ENCODE measurements around the gene SCNN1A. TPM values are rescaled to one million over a fixed set of nuclear protein-coding genes. Genes with fewer than 3 reads are reported as not detected.

The SCNN1A gene
- total RNA-seq, 2 experiments from 2014 or later = 0.17 to 0.26 TPM

DNA sequence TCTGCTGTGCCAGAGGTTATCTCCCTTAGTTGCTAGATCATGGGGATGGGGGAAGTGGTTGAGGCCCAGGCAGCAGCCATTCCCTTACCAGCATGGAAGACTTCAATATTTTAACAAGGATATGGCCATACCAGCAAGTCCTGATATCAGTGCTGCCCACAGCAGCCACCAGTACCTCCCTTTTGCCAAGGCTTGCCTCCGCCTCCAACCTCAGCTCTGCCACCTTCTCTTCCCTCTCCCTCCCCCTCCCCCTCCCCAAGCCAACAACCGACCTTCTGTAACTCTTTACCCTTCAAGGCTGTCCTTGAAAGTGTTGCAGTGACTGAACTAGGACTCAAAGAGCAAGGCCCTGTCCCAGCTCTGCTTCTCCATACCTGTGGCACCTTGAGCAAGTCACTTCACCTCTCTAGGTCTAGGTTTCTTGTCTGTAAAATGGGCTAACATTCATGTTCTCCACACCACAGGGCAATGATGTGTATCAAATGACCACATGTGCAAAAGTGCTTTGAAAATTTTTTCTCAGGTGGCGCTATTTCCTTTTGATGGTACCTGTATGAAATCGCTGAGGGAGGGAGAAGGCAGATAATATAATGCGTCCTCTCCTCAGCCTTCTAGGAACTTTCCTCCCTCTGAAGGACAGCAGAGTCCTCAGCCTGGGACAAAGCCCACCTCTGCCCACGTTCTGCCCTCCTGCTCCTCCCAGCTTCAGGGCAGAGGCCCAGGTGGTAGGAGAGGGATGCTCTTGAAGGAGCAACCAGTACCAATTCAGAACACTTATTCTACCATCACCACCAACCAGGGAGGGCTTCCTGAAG lies 50.2 kb downstream of the SCNN1A start:
- ChIA-PET POLR2A (no interaction called here), CTCF (interaction anchor here (1.0 to 1.8 kb wide), 2 partner anchors 27 to 38 kb away, joined by 3 to 7 read pairs; no protein-coding TSS in a partner anchor)
- intact Hi-C loops (cut with micrococcal nuclease) = no loop called here
- no peak overlapping the region for H3K4me3 Mint-ChIP-seq
- H3K27ac Mint-ChIP-seq = peak overlapping the region; percentile 33
- H3K36me3 Mint-ChIP-seq = peaks cover 5% of the 10 kb centered on the region
- H3K9me3 Mint-ChIP-seq = no peaks in the 10 kb centered on the region
- H3K27me3 Mint-ChIP-seq = no peaks in the 10 kb centered on the region
- DNase-seq = no peak
- H3K4me1 Mint-ChIP-seq (ENCODE audit: low read depth) = peaks cover 31% of the 10 kb centered on the region

DNA sequence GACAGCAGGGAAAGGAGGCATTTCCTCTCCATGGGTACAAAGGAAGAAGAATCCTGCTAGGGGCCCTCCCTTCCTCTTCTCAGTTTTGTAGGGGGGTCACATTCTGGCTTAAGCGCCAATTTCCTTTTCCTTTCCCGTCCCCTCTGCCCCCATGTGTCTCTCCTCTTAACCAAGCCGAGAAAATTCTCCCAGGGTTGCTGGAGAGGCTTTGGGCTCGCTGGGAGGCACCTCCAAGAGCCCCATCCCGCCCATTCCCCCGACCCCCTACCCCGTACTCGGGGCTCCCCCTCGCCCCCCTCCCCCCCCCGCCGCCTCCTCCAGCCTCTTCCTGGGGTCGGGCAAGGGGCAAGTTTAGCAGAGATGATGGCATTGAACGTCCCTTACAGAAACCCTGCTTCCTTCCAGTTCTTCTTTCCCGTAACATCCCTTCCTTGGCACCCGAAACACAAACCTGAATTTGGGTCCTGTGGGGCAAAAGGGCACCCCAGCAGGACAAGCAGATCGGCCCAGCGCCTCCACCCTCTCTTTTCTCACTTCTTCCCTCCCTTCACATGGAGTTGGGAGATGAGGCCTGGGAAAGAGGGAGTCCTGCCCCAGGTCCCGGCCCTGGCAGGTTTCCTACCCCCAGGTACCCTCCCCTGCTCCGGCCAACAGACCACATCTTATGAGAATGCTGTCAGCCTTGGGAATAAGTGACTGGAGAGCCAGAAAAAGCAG lies 51.2 kb downstream of the SCNN1A start:
- Mint-ChIP-seq H3K27me3 (no peaks in the 10 kb centered on the region), H3K4me3 (peak overlapping the region; percentile 63), H3K27ac (peak overlapping the region; percentile 88), H3K4me1 (ENCODE audit: low read depth) (peaks cover 31% of the 10 kb centered on the region), H3K36me3 (no peaks in the 10 kb centered on the region), H3K9me3 (no peaks in the 10 kb centered on the region)
- DNase-seq = no peak
- ChIA-PET CTCF (interaction anchor here (0.6 to 1.9 kb wide), 15 partner anchors 11 to 252 kb away, joined by 3 to 26 read pairs (median 4); partner anchors contain the start of gene VAMP1), POLR2A (interaction anchor here (1.2 kb wide), 1 partner anchor 209 kb away, joined by 3 read pairs; no protein-coding TSS in a partner anchor)
- intact Hi-C loops (cut with micrococcal nuclease) = loop anchor here (1.0 kb wide), 2 partner anchors 11 to 43 kb away; no protein-coding TSS in a partner anchor

DNA sequence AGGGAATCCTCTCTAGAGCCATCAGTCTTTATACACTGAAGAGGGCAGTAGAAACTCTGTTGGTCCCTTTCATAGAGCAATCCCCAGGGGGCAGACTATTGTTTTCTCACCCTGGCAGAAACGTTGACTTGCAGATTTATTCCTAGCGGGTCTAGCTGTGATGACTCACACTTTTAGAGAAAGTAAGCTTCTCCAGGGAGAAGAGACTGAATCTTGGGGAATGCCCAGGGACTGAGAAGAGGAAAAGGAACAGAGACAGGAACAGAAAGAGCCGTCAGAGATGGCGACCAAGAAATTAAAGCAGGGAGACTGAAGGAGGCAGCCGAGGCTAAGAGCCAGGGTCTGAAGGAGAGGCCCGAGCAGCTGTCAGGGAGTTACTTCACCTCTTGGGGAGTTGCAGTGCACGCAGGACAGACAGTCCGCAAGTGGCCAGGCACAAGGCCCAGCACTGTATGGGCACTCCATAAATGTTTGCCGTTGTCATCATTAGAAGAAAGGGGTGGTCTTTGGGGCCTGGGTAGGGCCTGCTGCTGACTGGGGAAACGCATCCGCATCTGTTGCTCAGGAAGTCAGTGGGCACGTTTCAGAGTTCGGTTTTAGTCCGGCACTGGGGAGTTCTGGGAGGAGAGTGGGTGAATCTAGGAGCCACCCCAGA lies 51.9 kb downstream of the SCNN1A start:
- intact Hi-C loops (cut with micrococcal nuclease) = loop anchor here (1.0 kb wide), 2 partner anchors 12 to 44 kb away; no protein-coding TSS in a partner anchor
- peak overlapping the region; percentile 88 for H3K27ac Mint-ChIP-seq
- H3K4me1 Mint-ChIP-seq (ENCODE audit: low read depth) = peaks cover 34% of the 10 kb centered on the region
- CTCF ChIA-PET = interaction anchor here (0.6 to 1.9 kb wide), 19 partner anchors 8 to 252 kb away, joined by 3 to 26 read pairs (median 5); partner anchors contain the start of gene VAMP1
- no peaks in the 10 kb centered on the region for H3K27me3 Mint-ChIP-seq
- no peaks in the 10 kb centered on the region for H3K36me3 Mint-ChIP-seq
- DNase-seq = peak; percentile 58
- POLR2A ChIA-PET = interaction anchor here (0.6 to 1.2 kb wide), 5 partner anchors 9 to 1395 kb away, joined by 3 read pairs; no protein-coding TSS in a partner anchor
- H3K9me3 Mint-ChIP-seq = no peaks in the 10 kb centered on the region
- peak overlapping the region; percentile 63 for H3K4me3 Mint-ChIP-seq

DNA sequence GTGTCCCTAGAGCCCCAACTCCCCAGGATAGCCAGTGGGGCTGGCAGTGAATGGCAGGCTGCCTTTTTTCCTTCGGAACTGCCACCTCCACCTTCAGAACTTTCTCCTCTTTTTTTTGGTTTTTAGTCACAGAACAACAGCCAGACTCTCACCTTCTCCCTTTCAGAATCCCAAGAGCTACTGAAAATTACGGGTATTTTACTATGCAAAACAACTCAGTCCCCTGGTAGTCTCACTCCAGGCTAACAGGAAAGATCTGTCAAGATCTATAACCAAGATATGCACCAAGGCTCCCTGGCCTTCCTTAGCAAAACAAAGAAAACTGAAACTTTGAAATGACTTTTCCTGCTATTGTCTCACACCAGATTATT lies 52.4 kb downstream of the SCNN1A start:
- H3K4me1 Mint-ChIP-seq (ENCODE audit: low read depth) = peaks cover 40% of the 10 kb centered on the region

DNA sequence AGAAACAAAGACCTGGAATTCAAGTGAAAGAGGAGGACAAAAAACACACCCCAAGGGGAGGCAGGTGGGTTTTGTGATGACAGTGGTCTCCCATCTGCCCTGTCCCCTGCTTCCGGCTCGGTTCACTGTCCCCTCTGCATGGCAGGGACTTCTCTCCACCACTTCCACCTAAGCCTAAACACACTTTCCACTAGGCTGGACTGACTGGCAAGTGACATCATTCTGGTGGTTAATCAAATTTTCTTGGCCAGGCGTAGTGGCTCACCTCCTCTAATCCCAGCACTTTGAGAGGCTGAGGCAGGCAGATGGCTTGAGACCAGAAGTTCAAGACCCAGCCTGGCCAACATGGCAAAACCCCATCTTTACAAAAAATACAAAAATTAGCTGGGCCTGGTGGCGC lies 53.0 kb downstream of the SCNN1A start:
- H3K4me3 Mint-ChIP-seq = no peak overlapping the region
- no peaks in the 10 kb centered on the region for H3K36me3 Mint-ChIP-seq
- H3K27ac Mint-ChIP-seq = no peak overlapping the region
- CTCF ChIA-PET = interaction anchor here (1.2 to 1.9 kb wide), 11 partner anchors 9 to 143 kb away, joined by 3 to 26 read pairs (median 9); no protein-coding TSS in a partner anchor
- H3K27me3 Mint-ChIP-seq = no peaks in the 10 kb centered on the region
- no peaks in the 10 kb centered on the region for H3K9me3 Mint-ChIP-seq
- intact Hi-C loops (cut with micrococcal nuclease) = no loop called here
- no peak for DNase-seq
- peaks cover 43% of the 10 kb centered on the region for H3K4me1 Mint-ChIP-seq (ENCODE audit: low read depth)
- POLR2A ChIA-PET = interaction anchor here (1.0 kb wide), 1 partner anchor 10 kb away, joined by 3 read pairs; no protein-coding TSS in a partner anchor

More for the DNA sequence above, 52.4 kb downstream of the SCNN1A start:
- CTCF ChIA-PET = interaction anchor here (0.8 to 1.9 kb wide), 16 partner anchors 8 to 148 kb away, joined by 3 to 26 read pairs (median 7); partner anchors contain the start of gene VAMP1
- intact Hi-C loops (cut with micrococcal nuclease) = loop anchor here (1.0 kb wide), 2 partner anchors 12 to 44 kb away; no protein-coding TSS in a partner anchor
- POLR2A ChIA-PET = interaction anchor here (0.6 to 1.2 kb wide), 4 partner anchors 10 to 1394 kb away, joined by 3 read pairs; no protein-coding TSS in a partner anchor
- no peak for DNase-seq
- H3K9me3 Mint-ChIP-seq = no peaks in the 10 kb centered on the region
- H3K27ac Mint-ChIP-seq = peak overlapping the region; percentile 88
- H3K4me3 Mint-ChIP-seq = no peak overlapping the region
- H3K27me3 Mint-ChIP-seq = no peaks in the 10 kb centered on the region
- H3K36me3 Mint-ChIP-seq = no peaks in the 10 kb centered on the region

DNA sequence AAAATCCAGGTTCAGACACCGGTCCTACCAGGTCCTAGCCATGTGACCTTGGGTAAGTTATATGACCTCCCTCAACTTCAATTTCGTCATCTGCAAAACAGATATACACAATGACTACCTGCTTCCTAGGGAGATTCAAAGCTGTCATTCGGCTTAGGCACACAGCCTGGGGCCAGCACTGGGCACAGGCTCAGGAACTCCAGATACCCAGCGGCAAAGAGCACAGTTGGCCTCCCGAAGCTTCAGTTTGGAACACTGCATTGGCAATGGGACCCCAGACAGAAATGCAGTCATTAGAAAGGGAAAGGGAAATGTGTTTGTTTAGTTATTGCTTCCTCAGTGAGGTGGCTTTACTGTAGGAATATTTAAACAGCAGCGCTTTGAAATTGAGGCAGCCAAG lies 53.5 kb downstream of the SCNN1A start:
- Mint-ChIP-seq H3K4me3 (no peak overlapping the region), H3K4me1 (ENCODE audit: low read depth) (peaks cover 43% of the 10 kb centered on the region), H3K36me3 (no peaks in the 10 kb centered on the region), H3K9me3 (no peaks in the 10 kb centered on the region), H3K27ac (no peak overlapping the region), H3K27me3 (no peaks in the 10 kb centered on the region)
- no peak for DNase-seq
- intact Hi-C loops (cut with micrococcal nuclease) = no loop called here
- CTCF ChIA-PET = interaction anchor here (1.7 kb wide), 1 partner anchor 10 kb away, joined by 9 read pairs; no protein-coding TSS in a partner anchor
- POLR2A ChIA-PET = no interaction called here

DNA sequence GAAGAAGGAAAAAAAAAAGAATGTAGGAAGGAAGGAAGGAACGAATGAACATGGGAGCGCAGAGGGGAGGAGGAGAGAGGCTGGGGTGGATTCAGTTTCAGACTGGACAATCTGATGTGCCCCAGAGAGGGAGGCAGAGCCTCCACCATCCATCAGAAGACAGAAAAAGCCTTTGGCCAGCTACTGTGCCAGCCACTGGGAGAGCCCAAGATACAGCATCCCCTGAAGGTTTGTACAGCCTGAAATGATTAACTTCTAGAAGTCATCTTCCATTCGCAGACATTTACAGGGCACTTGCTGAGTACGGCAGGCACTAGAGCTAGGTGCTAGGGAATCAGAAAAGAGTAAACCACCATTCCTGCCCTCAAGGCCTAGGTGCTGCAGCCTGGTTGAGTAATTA lies 55.9 kb downstream of the SCNN1A start:
- DNase-seq = no peak
- Mint-ChIP-seq H3K4me3 (no peak overlapping the region), H3K27me3 (no peaks in the 10 kb centered on the region), H3K4me1 (ENCODE audit: low read depth) (peaks cover 32% of the 10 kb centered on the region), H3K27ac (no peak overlapping the region), H3K9me3 (no peaks in the 10 kb centered on the region), H3K36me3 (no peaks in the 10 kb centered on the region)
- CTCF ChIA-PET = interaction anchor here (0.7 to 1.4 kb wide), 2 partner anchors 12 to 45 kb away, joined by 3 read pairs; no protein-coding TSS in a partner anchor
- intact Hi-C loops (cut with micrococcal nuclease) = no loop called here
- POLR2A ChIA-PET = no interaction called here

DNA sequence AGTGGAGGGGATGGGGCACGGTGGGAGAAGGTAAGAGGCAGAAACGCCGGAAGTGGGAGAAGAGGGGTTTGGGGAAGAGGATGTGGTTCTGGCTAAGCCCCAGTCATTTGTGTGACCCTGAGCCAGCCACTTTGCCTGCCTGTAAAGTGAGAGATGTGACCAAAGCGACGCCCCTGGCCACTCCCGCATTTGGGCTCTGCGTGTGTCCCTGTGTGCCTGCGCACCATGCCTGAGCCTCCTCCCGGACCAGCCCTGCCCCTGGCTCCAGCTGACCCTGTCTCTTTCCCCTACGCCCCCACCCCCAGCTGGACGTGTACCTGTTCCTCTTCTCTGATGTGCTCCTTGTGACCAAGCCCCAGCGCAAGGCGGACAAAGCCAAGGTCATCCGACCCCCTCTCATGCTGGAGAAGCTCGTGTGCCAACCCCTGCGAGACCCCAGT lies 56.9 kb downstream of the SCNN1A start:
- no peak overlapping the region for H3K27ac Mint-ChIP-seq
- H3K4me3 Mint-ChIP-seq = no peak overlapping the region

DNA sequence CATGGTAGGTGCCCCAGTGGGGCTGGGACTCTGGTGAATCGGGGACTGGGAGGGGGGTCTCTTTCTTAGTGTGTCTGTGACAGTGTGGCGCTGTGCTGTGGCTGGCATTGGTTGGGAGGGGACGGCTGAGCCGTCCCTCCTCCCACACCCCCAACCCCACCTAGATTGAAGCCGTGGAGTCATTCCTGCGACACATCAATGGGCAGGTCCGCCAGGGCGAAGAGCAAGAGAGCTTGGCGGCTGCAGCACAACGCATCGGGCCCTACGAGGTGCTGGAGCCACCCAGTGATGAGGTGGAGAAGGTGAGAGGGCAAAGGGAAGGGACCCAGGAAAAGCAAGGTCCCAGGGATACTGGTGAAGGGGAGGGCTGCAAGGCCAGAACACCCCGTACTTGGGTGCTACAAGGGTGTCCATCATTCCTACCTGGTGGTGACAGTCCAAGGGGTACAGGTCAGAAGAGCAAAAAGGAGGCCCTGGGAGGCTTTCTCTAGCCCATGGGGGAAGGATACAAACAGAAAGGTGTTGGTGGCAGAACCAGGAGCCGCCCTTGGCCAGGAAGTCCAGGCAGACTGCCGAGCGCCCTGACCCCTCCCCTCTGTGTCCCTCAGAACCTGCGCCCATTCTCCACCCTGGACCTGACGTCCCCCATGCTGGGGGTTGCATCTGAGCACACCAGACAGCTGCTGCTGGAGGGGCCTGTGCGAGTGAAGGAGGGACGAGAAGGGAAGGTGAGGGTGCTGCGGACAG lies 57.5 kb downstream of the SCNN1A start:
- Mint-ChIP-seq H3K4me3 (no peak overlapping the region), H3K36me3 (no peaks in the 10 kb centered on the region), H3K9me3 (no peaks in the 10 kb centered on the region), H3K27ac (no peak overlapping the region), H3K27me3 (no peaks in the 10 kb centered on the region), H3K4me1 (ENCODE audit: low read depth) (peaks cover 19% of the 10 kb centered on the region)
- CTCF ChIA-PET = no interaction called here
- DNase-seq = no peak
- POLR2A ChIA-PET = no interaction called here
- intact Hi-C loops (cut with micrococcal nuclease) = no loop called here

More for the DNA sequence above, 56.9 kb downstream of the SCNN1A start:
- DNase-seq = no peak
- intact Hi-C loops (cut with micrococcal nuclease) = no loop called here
- peaks cover 23% of the 10 kb centered on the region for H3K4me1 Mint-ChIP-seq (ENCODE audit: low read depth)
- H3K27me3 Mint-ChIP-seq = no peaks in the 10 kb centered on the region
- ChIA-PET CTCF (no interaction called here), POLR2A (no interaction called here)
- H3K36me3 Mint-ChIP-seq = no peaks in the 10 kb centered on the region
- no peaks in the 10 kb centered on the region for H3K9me3 Mint-ChIP-seq

DNA sequence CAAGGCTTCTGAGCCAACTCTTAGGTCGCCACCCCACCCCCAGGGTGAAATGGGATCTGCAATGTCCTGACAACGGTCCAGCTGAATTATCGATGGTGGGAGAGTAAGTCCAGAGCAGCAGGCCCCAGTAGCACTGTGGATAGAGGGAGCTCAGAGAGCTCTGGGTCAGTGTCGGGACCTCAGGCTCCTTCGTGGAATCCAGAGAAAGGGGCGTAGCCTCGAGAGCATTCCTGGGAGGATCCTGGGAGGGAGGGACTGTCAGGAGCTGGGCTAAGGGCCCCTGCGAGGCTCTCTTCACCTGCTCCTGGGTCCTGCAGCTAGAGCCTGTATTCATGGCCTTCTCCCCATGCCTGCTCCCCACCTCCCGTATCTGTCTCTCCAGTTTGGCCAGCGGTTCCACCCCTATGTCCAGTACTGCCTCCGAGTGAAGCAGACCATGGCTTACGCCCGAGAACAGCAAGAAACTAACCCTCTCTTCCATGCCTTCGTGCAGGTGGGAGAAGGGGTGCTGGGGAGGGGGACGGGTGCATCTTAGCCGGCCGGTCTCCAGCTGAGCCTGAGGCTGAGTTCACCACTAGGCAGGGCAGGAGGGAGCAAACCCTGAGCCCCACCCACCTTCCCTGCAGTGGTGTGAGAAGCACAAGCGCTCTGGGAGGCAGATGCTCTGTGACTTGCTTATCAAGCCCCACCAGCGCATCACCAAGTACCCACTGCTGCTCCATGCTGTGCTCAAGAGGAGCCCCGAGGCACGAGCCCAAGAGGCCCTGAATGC lies 58.3 kb downstream of the SCNN1A start:
- no peaks in the 10 kb centered on the region for H3K27me3 Mint-ChIP-seq
- intact Hi-C loops (cut with micrococcal nuclease) = no loop called here
- CTCF ChIA-PET = no interaction called here
- no peak for DNase-seq
- peaks cover 23% of the 10 kb centered on the region for H3K4me1 Mint-ChIP-seq (ENCODE audit: low read depth)
- H3K27ac Mint-ChIP-seq = no peak overlapping the region
- POLR2A ChIA-PET = no interaction called here
- no peaks in the 10 kb centered on the region for H3K36me3 Mint-ChIP-seq
- no peak overlapping the region for H3K4me3 Mint-ChIP-seq
- H3K9me3 Mint-ChIP-seq = no peaks in the 10 kb centered on the region
